HG02870 (cell line): ENCODE measurements around the gene TMEM132D.

ENCODE experiments used
- ATAC-seq: cut with Tn5 transposase; IDR thresholded peaks from one replicate; pipeline ENCODE4 v1.9.1; 2021; ENCODE audit warnings: mild to moderate bottlenecking, moderate library complexity; ENCODE audit not compliant: unreplicated experiment

The TMEM132D gene

DNA sequence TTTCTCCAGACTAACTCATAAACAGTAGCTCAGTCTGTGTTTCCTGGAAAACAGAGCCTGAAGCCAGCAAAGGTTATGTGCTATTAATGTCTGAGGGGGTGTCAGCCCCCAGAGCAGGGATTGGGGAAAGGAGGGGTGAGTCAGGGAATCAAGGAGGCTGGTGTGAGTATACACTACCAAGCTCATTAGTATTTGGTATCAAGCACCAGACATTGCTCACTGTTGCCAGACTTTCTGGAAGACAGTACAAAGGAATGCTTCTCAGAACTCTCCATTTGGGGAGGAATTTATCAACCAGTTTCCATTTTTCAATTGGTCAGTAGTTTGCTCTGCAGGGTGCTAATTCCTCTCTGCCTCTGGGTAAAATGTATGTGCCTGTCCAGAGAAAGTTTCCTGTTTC lies 607.2 kb downstream of the TMEM132D start:
- no peak for ATAC-seq

DNA sequence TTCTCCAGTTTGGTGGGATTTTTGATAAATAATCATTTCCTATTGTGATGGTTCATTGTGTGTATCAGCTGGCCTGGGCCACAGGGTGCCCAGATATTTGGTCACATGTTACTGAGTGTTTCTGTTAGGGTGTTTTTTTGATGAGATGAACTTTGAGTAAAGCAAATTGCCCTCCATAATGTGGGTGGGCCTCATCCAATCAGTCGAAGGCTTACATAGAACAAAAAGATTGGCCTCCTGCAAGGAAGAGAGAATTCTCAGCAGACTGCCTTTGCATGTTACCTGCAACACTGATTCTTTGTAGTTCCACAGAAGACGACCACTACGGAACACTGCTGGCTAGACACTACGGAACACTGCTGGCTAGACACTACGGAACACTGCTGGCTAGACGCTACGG lies 609.0 kb downstream of the TMEM132D start:
- ATAC-seq = no peak

DNA sequence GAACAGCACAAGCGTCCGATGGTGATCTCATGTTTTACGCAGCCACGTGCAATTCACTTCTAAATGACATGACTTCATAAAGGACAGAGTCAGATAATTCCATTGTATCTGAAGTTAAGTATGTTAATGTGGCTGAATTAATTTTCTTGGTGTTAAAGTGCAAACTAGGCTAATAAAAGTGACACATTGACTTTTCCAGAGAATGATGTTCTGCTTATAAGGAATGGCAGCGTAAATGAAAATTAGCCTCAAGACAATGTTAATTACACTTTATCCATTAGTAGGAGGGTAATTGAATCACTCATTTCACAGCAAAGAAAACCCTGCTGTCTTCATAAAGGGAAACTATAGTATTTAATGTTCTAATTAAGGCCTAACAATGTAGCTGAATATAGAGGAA lies 624.1 kb downstream of the TMEM132D start:
- ATAC-seq = no peak

DNA sequence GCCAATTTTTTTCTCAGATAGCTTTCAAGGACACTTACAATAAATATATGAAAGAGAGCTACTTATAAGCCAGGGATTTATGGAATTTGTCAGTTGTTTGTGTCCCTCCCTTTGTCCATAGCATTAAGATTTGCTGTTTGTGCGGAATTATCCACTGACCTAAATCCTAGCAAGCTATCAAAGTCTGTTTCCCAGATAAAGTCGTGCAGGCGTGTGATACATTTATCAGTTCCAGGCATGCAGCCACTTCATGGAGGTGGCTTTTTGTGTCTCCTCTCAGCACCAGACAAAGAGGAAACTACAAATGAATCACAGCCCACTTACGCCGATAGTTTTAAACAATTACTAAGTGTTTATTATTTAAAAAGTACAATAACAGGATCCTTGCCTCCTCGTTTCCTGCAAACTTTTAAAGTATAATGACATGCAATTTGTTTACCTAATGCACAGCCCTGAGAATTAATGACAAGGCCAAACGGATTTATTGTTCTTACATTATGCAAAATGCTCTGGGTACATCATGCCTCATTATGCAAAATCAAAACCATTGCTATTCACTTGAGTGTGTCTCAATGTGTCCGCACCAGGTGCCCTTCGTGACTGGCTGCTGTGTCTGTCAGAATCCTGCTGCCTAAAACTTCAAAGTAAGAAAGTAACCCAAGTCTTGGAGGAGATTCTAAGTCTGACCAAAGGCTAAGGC lies 627.3 kb downstream of the TMEM132D start:
- no peak for ATAC-seq

DNA sequence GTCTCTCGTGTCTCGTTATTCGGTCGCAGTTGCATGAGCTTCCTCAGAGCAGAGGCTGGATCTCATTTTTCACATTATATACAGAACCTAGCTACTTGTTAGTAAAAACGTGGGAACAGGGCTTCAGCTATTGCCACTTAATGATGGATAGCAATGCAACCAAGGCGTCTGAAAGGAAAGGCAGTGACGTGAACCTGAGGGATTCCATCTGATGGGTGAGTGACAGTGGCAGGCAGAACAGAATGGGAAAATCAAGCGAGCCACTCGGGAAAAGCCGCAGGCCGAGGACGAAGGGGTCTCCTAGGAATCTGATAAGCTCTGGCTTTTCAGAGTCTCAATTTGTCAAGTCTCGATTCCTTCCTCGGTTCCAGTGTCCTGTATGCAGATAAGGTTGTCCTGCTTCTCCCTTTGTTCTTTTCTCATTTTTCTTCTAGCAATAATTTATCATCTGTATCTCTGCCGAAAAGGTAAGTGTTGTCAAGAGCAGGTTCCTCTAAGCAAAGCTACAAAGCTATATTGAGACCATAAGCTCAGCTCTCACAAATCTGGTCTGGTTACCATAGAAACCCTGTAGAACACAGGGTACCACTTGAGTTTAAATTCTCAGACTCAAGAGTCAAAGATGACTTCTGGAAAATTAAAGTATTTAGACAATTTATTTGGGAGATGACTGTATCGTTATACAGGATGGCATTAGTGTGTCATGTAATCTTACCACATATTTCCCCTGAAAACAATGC lies 633.9 kb downstream of the TMEM132D start:
- ATAC-seq = no peak

GRCh38 chr12:129258781-129259318 lies 645.0 kb downstream of the TMEM132D start:
- ATAC-seq = no peak

- no peak for ATAC-seq
Observed at GRCh38 chr12:129257524-129257923, 646.3 kb downstream of the TMEM132D start.

GRCh38 chr12:129246630-129247029 lies 657.2 kb downstream of the TMEM132D start:
- no peak for ATAC-seq

DNA sequence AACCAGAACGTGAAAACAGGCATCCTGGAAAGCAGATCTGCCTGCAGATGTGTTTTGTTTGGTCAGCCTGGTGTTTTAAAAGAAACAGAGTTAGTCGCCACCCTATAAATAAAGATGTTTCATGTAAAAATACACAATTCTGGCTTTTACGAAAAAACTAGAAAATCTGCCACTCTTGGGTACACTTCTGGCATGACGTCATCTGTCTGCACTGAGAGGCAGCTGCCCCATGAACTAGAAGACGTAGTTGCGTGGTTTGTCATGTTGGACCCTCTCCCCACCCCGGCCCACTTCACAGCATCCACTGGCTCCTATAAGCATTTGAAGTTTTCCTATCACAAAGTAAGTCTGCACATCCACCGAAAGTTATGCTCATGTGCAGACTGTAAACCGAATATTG lies 658.1 kb downstream of the TMEM132D start:
- no peak for ATAC-seq

GRCh38 chr12:129241852-129242251 lies 662.0 kb downstream of the TMEM132D start:
- ATAC-seq = no peak

DNA sequence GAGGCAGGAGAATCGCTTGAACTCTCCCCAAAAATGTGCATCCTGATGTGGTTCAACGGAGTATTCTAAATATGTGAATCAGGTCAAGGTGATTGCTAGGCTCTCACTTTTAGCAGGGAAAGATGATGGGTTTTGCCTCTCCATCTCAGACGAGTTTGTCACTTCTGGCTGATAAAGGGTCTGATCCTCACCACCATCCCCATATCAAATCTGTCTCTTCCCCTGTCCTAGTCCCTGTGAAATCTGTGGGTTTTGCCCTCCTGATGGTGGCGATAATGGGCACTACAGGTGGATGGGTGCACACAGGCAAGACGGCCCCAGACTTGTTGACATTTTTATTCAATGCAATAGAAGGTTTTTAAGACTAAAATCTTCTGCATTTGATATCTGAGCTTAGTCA lies 665.9 kb downstream of the TMEM132D start:
- ATAC-seq = no peak

GRCh38 chr12:129234209-129234608 lies 669.6 kb downstream of the TMEM132D start:
- no peak for ATAC-seq

GRCh38 chr12:129231491-129231890 lies 672.3 kb downstream of the TMEM132D start:
- ATAC-seq = no peak

DNA sequence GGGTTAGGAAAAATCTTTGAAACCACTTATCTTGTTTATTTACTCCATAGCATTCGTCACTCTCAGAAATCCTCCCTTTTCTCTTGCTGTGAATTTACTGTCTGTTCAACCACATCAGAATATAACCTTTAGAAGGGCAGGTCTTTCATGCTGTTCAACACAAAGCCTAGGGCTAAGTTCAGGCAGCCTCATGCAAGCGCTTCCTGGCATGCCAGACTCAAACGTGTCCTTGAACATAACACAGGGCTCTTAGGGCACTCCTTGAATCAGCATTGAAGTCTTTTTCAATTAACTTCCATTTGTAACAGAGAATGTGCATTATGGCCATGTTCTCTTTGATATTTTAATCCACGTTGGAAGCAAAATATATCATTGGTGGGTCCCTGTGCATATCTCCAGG lies 672.8 kb downstream of the TMEM132D start:
- no peak for ATAC-seq

- no peak for ATAC-seq
Observed at GRCh38 chr12:129226851-129227250, 677.0 kb downstream of the TMEM132D start.

DNA sequence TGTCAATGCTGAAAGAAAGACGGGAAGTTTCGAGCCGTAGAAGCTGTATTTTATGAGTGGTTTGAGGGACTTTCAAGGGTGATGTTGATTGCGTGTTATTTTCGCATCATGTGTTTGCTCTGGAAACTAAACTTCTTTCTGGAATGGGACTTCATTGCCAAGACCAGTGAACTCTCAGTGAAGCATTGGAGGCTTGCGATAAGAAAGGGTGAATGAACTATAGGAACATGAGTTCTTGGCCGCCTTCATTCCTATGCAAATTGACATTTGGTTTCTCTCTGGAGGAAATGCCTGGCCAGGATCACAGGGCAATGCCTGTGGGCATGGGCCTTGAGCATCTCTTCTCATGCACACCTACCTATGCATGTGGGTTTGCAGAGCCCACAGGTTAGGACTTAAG lies 677.8 kb downstream of the TMEM132D start:
- ATAC-seq = no peak

DNA sequence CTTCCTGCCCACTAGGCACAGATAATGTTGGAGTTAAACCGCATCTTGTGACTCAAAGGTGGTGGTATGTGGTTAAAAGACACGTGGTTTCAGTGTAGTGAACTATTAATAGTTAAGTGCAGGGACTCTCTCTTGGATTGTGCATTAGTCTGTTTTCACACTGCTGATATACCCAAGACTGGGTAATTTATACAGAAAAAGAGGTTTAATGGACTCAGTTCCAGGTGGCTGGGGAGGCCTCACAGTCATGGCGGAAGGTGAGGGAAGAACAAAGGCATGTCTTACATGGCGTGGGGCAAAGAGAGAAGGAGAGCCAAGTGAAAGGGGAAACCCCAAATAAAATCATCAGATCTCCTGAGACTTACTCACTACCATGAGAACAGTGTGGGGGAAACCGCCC lies 688.3 kb downstream of the TMEM132D start:
- ATAC-seq = no peak

- no peak for ATAC-seq
Observed at GRCh38 chr12:129213551-129213950, 690.3 kb downstream of the TMEM132D start.

DNA sequence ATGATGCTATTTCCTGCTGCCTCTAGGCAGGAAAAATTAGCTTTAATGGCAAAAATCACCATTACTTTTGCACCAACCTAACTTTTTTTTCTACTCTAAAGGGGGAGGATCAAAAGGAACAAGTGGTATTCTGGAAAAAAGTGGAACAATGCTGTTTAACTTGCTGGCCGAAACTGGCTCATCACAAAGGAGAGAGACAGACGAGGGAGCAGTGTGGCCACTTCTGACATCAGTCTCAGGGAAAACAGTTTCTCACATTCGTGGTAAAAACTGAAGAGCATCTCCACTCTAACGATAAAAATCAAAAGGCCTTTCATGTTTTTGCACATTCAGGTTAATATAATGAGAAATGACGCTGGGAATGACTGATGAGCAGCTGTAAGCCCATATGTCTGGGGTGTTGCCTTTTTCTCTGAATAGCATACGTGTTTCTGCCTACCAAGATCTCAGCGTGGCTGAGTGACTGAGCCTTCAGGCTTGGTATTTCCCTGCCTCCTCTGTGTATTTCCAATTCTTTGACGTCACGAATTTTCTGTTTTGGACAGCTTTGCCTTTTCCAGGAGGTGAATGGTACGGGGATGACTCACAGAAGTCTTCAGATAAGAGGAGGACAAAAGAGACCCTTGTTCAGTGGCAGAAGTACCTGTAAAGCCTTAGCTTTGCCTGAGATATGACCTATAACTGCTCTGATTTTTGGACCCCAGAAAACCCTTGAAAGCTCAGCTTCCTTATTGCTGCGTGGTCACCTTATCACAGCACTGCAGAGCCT lies 691.8 kb downstream of the TMEM132D start:
- no peak for ATAC-seq

GRCh38 chr12:129208566-129208965 lies 695.3 kb downstream of the TMEM132D start:
- ATAC-seq = no peak

GRCh38 chr12:129207084-129207483 lies 696.7 kb downstream of the TMEM132D start:
- no peak for ATAC-seq

GRCh38 chr12:129203456-129203855 lies 700.4 kb downstream of the TMEM132D start:
- no peak for ATAC-seq
